Ammon's horn (tissue), 1 donor: ENCODE results near the gene AMH.
A peak's percentile ranks its signal among the peaks of the same experiment; 100 is the strongest.
"Not testable (repeated sequence)": the region's sequence is repeated elsewhere in the genome, so short reads cannot be mapped to it uniquely, and the experiment has no call there.

ENCODE experiments used
- DNase-seq: peaks from one replicate; pipeline ENCODE4 v3.0.0-alpha.2; 2016; ENCODE audit warnings: low spot score

Gene AMH

GRCh38 chr19:2270423-2271233 lies 21.5 kb downstream of the AMH start:
- peak; percentile 76 for DNase-seq

GRCh38 chr19:2271234-2272103 lies 22.3 kb downstream of the AMH start:
- DNase-seq = no peak

DNA sequence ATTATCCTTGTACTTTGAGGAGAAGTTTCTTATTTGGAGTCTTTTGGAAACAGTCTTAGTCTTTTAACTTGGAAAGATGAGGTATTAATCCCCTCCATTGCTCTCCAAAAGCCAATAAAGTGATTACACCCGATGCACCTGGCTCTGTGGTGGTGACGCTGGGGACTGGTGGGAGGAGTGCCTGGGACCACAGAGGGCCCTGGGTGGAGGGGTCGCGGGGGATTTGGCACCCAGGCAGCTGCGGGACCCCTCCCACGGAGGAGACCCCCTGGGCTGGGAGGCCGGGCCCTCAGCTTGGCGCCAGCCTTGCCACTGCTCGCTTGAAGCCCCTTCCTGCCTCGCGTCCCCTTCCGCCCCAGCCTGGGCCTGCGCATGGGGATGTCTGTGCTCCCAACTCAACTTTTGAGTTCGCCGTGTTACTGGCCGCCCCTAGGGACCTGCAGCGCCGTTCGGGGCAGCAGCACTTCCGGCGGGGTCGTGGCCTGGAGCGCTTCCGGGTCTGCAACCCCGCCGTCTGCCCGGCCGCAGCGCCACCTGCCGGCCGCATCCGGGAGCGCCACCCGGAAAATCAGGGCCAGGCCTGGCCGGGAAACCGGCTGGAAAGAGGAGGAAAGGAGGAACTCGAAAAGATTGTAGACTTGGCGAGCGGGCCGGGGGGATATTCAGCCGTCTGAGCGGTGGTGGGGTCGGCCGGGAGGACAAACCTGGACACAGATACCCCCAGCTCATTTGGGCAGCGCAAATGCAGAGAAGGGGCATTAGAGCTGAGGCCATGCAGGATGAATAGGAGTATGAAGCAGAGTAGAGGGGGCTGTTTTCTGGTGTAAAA lies 24.4 kb downstream of the AMH start:
- no peak for DNase-seq

DNA sequence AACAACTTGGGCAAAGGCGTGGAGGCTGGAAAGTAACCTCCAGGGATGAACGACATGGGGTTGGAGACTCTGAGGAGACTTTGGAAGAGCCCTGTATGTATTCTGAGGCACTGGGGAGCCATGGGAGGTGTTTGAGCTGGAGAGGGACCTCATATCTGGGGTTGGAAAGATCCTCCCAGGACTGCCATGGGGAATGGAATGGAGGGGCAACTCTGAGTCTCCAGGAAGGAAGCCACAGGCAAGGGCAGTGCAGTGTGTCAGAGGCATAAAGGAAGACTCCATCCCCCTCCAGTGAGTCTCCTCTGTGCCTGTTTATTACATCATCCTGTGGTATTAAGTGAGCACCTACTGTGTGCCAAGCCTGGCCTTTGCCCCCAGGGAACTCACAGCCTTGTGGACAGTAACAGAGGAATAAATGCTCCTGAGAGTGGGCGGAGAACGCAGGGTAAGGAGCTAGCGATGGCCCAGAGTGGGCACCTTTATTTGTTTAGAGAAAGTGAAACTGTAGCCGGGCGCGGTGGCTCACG lies 25.1 kb downstream of the AMH start:
- no peak for DNase-seq

GRCh38 chr19:2274931-2275535 lies 25.9 kb downstream of the AMH start:
- DNase-seq = peak; percentile 83

- no peak for DNase-seq
Measured at GRCh38 chr19:2275588-2276428, 26.7 kb downstream of the AMH start.

DNA sequence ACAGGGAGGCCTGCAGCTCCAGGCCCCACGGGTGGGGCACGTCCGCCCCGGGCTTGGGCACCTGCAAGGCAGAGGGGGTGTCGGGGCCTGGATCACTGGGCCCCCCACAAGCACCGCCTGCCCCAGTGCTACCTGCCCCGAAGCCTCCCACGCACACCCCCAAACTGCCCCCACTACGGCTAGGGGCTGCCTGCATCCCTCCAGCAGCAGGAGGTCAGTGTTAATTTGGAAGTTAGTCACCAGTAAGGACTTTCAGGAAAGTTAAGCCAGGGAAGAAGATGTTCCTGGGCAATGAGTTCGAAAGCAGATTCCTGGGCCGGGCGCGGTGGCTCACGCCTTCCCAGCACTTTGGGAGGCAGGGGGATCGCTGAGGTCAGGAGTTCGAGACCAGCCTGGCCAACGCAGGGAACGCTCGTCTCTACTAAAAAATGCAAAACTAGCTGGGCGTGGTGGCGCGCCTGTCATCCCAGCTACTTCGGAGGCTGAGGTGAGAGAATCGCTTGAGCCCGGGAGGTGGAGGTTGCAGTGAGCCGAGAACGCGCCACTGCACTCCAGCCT lies 27.4 kb downstream of the AMH start:
- DNase-seq = no peak

DNA sequence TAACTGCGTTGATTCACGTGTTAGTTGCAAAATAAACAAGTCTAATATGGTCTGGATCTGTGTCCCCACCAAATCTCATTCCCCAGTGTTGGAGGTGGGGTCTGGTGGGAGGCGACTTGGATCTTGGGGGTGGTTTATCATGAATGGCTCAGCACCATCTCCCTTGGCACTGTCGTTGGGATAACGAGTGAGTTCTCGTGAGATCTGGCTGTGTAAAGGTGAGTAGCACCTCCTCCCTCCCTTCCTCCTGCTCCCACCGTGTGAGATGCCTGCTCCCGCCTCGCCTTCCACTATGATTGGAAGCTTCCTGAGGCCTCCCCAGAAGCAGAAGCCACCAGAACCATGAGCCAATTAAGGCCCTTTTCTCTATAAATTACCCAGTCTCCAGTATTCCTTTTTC lies 28.0 kb downstream of the AMH start:
- no peak for DNase-seq

DNA sequence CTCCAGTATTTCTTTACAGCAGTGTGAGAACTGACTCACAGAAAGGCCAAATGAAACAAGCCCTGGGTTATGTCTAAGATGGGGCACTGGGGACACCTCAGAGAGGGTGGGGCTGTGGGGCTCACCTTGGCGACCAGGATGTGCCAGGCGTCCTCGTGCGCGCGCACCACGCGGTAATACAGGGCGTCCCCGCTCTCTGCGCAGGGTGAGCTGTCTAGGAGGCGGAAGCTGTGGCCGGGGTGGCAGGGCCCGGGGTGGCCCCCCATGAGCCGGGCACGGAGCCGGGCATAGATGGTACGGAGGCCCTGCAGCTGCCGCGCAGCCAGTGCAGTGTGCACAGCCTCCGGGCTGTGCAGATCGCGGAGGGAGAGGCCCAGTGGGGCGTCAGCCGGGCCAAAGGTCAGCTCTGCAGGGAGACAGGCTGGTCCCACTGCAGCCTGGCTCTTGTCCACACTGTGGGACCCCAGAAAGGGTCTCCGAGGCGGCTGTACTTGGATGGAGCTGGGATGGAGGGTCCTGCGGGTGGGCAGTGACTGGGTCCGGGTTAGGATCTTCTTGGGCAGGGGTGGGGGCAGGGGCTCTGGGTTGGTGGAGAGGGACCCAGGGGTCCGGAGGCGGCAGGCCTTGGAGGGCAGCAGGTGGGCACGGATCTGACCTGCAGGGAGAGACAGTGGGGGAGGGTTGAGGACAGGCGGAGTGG lies 29.5 kb downstream of the AMH start:
- no peak for DNase-seq

DNA sequence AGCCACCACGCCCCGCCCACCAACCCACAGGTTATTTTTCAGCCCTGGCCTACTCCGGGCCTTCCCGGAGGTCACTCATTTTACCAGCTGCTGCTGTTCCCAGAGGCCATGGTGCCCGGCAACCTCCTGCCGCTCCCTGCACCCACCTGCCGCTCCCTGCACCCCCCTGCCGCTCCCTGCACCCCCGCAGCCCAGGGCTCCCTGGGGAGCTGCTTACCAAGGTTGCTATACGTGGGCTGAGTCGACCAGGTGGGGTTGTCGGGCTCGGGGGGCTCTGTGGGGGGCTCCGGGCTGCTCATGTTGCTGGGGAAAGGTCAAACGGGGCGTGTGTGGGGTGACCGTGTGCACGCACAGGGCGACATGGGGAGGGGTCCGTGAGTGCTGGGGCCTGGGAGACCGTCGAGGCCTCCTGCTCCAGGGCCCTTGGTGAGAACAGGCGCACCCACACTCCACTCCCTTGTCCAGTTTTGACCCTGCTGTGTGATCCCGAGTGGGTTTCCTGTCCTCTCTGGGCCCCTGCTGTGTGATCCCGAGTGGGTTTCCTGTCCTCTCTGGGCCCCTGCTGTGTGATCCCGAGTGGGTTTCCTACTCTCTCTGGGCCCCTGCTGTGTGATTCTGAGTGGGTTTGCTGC lies 31.6 kb downstream of the AMH start:
- DNase-seq = no peak

GRCh38 chr19:2281265-2282061 lies 32.3 kb downstream of the AMH start:
- DNase-seq = not testable (repeated sequence)

DNA sequence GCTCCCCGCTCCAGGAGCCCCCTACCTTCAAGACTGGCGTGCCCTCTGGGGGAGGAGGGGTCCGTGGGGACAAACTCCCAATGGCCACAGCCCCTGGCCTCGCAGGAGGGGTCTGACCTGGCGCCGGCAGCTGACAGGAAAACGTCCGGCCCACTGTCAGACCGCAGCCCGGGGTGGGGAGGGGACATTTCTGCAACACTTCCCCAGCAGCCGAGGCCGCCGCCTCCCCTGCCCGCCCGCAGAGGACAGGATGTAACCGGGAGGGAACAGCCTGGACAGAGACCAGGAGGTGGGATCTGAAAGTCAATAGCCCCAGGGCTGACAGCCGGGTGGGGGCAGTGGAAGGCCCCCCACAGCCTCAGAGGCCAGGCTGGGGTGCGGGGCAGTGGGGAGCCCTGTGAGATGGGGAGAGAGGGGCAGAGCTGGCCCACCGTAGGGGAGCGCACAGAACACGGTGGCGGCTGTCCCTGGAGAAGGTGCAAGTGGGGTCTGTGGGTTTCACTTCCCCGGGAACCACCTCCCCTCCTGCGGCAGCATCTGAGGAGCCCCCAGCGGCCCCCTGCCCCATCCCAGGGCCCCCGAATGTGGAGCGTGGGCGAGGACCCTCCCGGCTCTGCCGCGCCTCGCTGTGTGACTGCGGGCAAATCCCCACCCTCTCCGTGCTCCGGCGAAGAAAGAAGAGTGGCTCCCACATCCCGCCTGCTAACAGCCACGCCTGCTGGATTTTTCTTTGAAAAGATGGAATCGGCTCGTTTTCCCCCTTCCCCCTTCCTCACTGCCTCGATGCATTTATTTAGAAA lies 33.1 kb downstream of the AMH start, which contains the start of gene PEAK3:
Gene PEAK3 (minus strand): TSS at position 114 of the 800 bp plus-strand sequence. CDS start 1,244 bp downstream, outside the sequence.
- DNase-seq = peak; percentile 75

DNA sequence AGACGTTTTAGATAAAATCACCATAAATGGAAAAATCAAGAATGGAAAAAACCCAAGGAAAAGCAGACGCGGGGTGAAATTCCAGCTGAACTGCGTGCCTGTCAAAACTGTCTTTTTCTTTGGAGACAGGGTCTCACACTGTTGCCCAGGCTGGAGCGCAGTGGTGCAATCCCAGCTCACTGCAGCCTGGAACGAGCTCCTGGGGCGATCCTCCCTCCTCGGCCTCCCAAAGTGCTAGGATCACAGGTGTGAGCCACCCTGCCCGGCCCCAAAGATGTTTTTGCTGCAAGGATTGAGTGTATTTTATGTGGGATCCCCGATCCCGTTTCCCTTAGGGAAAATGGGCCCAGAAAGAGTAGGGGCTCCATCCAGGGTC lies 33.7 kb downstream of the AMH start:
- no peak for DNase-seq

DNA sequence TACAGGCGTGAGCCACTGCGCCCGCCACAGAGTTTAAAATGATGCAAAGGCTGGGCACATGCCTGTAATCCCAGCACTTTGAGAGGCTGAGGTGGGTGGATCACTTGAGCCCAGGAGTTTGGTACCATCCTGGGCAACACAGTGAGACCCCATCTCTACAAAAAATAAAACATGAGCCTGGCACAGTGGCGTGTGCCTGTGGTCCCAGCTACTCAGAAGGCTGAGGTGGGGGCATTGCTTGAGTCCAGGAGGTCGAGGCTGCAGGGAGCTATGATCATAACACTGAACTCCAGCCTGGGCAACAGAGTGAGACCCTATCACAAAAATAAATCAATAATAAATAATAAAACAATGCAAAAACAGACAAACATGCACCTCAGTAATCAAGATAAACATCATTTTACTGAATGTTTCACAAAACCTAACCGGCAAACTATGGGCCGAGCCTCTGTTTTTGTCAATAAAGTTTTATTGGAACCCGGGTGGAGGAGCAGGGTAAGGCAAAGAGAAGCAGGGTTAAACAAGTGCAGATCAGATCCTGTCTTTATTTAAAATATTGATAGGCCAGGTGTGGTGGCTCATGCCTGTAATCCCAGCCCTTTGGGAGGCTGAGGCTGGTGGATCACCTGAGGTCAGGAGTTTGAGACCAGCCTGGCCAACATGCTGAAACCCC lies 34.8 kb downstream of the AMH start:
- DNase-seq = no peak

DNA sequence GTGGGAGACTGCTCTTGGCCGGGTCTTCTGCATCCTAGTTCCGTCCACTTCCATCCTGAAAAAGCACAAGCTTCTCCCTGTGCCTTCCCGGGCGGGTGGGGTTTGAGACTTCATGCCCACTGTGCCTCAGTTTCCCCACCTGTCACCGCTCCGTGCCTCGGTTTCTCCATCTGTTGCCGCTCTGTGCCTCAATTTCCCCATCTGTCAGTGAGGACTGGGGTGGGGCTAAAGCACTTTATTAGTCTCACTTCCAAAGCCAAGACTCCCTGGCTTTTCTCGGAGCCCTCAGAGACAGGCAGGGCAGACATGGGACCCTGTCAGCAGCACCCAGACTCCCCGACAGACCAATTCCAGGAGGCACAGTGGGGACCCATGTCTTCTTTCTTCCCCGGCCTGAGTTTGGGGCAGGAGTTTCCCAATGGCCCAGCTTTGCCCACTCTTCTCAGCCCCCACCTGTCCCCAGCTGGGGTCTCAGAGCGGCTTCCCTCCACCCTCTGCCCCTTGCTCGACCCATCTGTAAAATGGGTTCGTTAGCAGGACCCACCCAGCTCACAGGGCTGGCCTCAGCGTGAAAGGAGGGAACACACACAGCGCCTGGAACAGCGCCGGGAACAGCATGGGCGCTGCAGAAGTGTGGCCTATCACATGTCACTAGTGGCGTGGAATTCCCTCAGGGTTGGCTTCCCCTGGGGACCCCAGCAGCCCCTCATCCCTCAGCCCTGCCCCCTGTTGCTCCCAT lies 37.4 kb downstream of the AMH start:
- no peak for DNase-seq
